DMS79 treated with DMSO at 0.1 percent for 48 hours (cell line): Measurements from ENCODE around the gene TBX4.
"Not testable (repeated sequence)": the region's sequence is repeated elsewhere in the genome, so short reads cannot be mapped to it uniquely, and the experiment has no call there.

Experiments used
- DNase-seq: peaks from one replicate; lab custom pipeline; 2025; lab: John Stamatoyannopoulos, UW

Gene TBX4

DNA sequence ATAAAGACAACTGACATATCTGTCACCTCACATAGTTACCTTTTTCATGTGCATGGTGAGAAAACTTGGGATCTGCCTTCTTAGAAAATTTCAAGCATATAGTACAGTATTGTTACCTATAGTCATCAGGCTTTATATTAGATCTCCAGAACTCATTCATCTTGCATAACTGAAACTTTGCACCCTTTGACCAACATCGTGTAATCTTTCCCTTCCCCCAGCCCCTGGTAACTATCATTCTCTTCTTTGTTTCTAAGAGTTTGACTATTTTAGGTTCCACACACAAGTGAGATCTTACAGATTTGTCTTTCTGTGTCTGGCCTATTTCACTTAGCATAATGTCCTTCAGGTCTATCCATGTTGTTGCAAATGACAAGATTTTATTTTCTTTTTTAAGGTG lies 22.9 kb upstream of the TBX4 start:
- DNase-seq: no peak

DNA sequence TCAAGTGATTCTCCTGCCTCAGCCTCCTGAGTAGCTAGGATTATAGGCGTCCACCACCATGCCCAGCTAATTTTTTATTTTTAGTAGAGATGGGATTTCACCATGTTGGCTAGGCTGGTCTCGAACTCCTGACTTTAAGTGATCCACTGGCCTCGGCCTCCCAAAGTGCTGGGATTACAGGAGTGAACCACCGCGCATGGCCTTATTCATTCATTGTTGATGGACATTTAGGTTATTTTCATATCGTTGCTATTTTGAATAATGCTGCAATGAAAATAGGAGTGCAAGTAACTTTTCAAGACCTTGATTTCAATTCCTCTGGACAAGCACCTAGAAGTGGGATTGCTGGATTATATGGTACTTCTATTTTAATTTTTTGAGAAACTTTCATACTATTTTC lies 22.4 kb upstream of the TBX4 start:
- DNase-seq: not testable (repeated sequence)

GRCh38 chr17:61431594-61432311 lies 20.5 kb upstream of the TBX4 start:
- no peak for DNase-seq

GRCh38 chr17:61436273-61436672 lies 15.9 kb upstream of the TBX4 start:
- no peak for DNase-seq

GRCh38 chr17:61436995-61437704 lies 15.1 kb upstream of the TBX4 start:
- no peak for DNase-seq

DNA sequence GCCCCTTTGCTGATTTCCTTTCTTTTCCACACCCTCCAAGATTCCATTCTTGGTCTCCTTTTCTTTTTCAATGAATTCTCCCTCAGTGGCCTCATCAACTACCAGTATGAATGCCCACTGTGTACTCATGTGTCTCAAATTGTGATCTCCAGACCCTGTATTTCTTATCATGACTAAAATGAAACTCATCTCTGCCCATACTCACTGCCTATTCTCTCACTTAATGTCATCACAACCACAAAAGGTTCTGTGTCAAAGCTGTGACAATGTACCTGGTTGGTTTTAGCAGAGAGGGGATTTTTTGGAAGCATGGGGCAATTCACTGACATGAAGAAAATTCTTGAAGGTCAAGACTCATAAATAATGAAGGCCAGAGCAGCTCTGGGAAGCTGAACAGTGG lies 11.5 kb upstream of the TBX4 start:
- DNase-seq: no peak

DNA sequence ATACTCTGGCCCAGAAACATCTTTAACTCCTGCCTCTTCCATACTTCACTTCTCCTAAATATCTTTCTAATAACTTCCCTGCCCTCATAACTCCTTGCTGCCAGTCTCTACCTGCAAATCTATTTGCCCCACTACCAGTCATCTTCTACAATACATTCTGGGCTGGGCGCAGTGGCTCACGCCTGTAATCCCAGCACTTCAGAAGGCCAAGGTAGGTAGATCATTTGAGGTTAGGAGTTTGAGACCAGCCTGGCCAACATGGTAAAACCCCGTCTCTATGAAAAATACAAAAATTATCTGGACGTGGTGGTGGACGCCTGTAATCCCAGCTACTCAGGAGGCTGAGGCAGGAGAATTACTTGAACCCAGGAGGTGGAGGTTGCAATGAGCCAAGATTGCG lies 10.7 kb upstream of the TBX4 start:
- not testable (repeated sequence) for DNase-seq

DNA sequence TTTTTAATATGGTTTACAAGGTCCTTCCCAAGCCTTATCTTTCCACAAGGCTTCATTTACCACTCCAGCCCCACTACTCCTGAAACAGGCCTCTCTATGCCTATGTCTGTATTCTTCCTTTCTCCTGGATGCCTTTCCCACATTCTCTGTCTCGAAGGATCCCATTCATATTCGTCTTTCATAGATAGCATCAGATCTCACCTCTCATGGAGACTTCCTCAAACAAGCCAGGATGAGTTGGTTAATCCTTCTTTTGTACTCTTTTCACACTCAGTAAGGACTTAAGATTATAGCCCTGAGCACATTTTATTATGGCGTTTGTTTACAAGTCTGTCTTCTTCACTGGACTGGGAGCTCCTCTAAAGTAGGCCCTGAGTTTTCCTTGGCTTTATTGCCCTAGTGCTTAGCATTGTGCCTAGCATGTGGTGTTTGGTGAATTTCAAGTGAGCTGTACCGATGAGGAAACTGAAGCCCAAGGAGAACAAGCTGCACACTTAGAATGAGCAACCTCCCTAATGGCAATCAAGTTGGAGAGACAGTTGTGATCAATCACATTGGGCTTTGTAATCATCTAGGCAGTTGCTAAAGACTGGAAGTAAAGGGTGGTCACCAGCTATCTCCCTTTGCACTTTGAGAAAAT lies 10.0 kb upstream of the TBX4 start:
- no peak for DNase-seq

GRCh38 chr17:61442878-61443474 lies 9.2 kb upstream of the TBX4 start:
- no peak for DNase-seq

- no peak for DNase-seq
Measured at GRCh38 chr17:61443475-61443882, 8.7 kb upstream of the TBX4 start.

DNA sequence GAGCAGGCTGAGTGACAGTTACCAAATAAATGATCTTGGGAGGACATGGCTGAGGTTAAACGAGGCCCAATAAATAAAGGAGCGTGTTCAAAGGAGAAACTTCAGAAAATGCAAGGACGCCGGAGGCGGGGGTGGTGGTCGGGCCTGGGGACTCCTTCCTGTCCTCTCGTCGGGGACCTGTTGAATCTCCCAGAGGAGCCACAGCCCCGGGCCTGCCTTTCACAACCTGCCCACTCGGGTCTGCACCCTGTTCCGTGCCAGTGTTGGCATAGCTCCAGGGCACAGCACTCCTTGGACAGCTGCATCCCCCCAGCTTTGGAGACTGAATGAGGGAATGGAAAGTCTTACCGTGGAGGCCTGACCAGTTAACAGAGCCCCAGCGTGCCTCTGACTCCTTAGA lies 8.1 kb upstream of the TBX4 start:
- DNase-seq: no peak

GRCh38 chr17:61444831-61445230 lies 7.4 kb upstream of the TBX4 start:
- DNase-seq: no peak

DNA sequence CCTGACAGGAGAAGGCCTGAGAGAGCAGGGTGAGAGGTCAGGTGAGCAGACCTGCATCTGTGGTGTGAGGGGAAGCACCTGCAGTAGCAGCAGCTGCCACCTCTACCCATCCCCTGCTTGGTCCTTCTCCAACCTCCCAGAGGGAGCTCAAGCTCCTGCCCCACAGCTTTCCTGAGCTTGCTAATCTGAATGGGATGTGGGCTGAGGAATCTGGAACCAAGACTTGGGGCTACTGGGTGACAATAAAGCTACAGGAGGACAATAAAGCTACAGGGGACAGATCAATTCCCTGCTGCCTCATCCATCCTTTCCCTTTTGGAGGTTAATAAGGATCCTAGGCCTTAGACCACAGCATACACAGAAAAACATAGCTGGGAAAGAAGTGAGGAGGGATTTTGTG lies 4.9 kb upstream of the TBX4 start:
- no peak for DNase-seq

- no peak for DNase-seq
Measured at GRCh38 chr17:61448042-61448441, 4.2 kb upstream of the TBX4 start.

DNA sequence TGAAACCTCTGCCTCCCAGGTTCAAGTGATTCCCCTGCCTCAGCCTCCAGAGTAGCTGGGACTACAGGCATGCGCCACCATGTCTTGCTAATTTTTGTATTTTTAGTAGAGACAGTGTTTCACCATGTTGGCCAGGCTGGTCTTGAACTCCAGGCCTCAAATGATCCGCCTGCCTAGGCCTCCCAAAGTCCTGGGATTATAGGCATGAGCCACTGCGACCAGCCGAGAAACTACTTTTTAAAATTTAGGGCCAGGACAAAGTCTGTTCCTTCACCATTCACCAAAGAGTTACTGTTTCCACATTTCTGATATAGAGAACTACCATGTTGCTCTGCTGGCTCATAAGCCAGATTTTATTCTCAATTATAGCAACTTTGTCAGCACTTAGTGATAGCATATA lies 3.1 kb upstream of the TBX4 start:
- not testable (repeated sequence) for DNase-seq

- DNase-seq: no peak
Measured at GRCh38 chr17:61449707-61450640, 2.2 kb upstream of the TBX4 start.

DNA sequence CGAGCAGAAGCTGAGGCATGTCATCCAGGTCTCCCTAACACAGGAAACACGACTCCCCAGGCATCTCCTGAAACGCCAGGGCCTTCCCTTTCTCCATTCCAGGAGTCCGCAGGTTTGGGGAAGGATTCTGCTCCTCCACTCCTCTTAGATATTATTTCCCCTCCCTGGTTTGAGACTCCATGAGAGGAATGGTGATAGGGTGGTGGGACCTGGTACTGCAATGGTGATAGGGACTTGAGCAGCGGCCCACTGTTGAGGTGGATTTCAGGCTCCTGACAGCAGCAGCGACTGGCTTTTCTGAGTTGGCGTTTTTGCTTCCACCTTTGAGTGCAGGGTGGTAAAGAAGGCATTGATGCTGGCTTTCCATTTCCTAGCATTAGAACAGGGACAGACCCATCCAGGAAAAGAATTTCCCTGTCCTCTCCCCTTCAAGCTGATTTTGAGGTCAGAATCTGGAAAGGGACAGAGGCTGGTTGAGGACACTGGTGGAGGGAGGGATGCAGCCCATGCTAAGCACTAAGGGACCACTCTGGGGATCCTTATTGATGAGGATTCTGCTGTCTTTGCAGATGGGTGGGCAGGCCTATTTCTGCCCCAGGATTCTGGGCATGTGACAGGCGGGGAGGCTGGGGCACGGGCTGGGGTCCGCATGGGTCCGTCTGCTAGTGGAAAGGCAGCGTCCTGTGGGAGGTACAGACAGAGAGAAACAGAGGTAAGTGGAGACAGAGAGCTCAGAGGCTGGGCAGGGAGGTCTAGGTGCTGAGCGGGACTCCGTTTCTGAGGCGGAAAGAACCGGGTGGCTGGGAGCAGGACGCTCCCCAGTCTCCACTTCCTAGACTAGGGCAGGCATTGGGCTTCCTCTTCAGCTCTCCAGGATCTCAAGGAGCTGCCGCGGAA lies 1.3 kb upstream of the TBX4 start:
- no peak for DNase-seq

DNA sequence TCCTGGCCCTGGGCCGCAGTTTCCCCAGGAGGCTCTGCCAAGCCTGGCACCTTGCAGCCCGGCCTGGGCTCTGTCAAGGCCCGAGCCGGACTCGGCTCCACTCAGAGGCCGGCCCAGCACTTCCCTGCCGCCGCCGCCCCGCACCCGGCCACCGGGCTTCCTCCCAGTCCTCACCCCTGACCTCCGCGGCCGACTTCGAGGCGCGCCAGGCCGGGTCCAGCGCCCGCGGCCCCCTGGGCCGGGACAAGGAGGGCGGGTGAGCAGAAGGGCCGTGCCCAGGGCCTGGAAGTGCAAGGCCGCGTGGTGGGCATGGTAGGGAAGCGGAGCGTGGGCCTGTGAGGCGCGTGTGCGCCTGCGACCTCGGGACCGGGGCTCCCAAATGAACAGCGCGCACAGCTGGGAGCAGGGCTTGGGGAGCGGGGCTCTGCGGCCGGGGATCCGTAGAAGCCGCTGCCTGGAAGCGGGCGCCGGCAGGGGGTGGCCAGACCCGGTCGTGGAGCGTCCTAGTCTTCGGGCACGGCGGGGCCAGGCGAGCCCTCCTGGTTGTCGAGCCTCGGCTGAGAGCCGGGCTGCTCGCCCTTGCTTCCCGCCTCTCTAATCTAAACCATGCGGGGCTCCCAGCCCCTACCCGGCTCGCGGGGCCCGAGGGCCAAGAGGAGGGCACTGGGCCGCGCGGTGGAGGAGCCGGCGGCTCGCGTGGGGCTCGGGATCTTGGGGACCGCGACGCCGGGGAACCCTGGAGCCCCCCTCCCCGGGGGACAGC lies 503 bp upstream of the TBX4 start:
- DNase-seq: no peak

GRCh38 chr17:61453566-61454380 lies 1.6 kb downstream of the TBX4 start:
- no peak for DNase-seq
